ENCODE measurements around the gene PPIG. TPM values are rescaled to one million over a fixed set of nuclear protein-coding genes. Genes with fewer than 3 reads are reported as not detected.
A peak's percentile ranks its signal among the peaks of the same experiment; 100 is the strongest.
"Not testable (repeated sequence)": the region's sequence is repeated elsewhere in the genome, so short reads cannot be mapped to it uniquely, and the experiment has no call there.

Gene PPIG
- total RNA-seq (55.4 TPM), polyA plus RNA-seq (38.1 TPM)
- long read RNA-seq, donor 1, full-length matches to known transcripts: 1 of 10 reads
- long read RNA-seq, donor 1, partial matches to known transcripts: 9 of 10 reads
- long read RNA-seq, donor 1, other reads (novel, unspliced or antisense): 0 of 10 reads
- long read RNA-seq, donor 2, full-length matches to known transcripts: 23 of 40 reads
- long read RNA-seq, donor 2, partial matches to known transcripts: 17 of 40 reads
- long read RNA-seq, donor 2, other reads (novel, unspliced or antisense): 0 of 40 reads
- long read RNA-seq, donor 3, full-length matches to known transcripts: 8 of 36 reads
- long read RNA-seq, donor 3, partial matches to known transcripts: 28 of 36 reads
- long read RNA-seq, donor 3, other reads (novel, unspliced or antisense): 0 of 36 reads
- long read RNA-seq, donor 4, full-length matches to known transcripts: 3 of 11 reads
- long read RNA-seq, donor 4, partial matches to known transcripts: 8 of 11 reads
- long read RNA-seq, donor 4, other reads (novel, unspliced or antisense): 0 of 11 reads
- long read RNA-seq, donor 5, full-length matches to known transcripts: 8 of 63 reads
- long read RNA-seq, donor 5, partial matches to known transcripts: 55 of 63 reads
- long read RNA-seq, donor 5, other reads (novel, unspliced or antisense): 0 of 63 reads
- long read RNA-seq, donor 6, full-length matches to known transcripts: 9 of 9 reads
- long read RNA-seq, donor 6, partial matches to known transcripts: 0 of 9 reads
- long read RNA-seq, donor 6, other reads (novel, unspliced or antisense): 0 of 9 reads
- long read RNA-seq, donor 7, full-length matches to known transcripts: 14 of 49 reads
- long read RNA-seq, donor 7, partial matches to known transcripts: 35 of 49 reads
- long read RNA-seq, donor 7, other reads (novel, unspliced or antisense): 0 of 49 reads
- long read RNA-seq, donor 8, full-length matches to known transcripts: 7 of 7 reads
- long read RNA-seq, donor 8, partial matches to known transcripts: 0 of 7 reads
- long read RNA-seq, donor 8, other reads (novel, unspliced or antisense): 0 of 7 reads
- long read RNA-seq, donor 9, full-length matches to known transcripts: 12 of 24 reads
- long read RNA-seq, donor 9, partial matches to known transcripts: 12 of 24 reads
- long read RNA-seq, donor 9, other reads (novel, unspliced or antisense): 0 of 24 reads
- long read RNA-seq, donor 10, full-length matches to known transcripts: 5 of 18 reads
- long read RNA-seq, donor 10, partial matches to known transcripts: 13 of 18 reads
- long read RNA-seq, donor 10, other reads (novel, unspliced or antisense): 0 of 18 reads

DNA sequence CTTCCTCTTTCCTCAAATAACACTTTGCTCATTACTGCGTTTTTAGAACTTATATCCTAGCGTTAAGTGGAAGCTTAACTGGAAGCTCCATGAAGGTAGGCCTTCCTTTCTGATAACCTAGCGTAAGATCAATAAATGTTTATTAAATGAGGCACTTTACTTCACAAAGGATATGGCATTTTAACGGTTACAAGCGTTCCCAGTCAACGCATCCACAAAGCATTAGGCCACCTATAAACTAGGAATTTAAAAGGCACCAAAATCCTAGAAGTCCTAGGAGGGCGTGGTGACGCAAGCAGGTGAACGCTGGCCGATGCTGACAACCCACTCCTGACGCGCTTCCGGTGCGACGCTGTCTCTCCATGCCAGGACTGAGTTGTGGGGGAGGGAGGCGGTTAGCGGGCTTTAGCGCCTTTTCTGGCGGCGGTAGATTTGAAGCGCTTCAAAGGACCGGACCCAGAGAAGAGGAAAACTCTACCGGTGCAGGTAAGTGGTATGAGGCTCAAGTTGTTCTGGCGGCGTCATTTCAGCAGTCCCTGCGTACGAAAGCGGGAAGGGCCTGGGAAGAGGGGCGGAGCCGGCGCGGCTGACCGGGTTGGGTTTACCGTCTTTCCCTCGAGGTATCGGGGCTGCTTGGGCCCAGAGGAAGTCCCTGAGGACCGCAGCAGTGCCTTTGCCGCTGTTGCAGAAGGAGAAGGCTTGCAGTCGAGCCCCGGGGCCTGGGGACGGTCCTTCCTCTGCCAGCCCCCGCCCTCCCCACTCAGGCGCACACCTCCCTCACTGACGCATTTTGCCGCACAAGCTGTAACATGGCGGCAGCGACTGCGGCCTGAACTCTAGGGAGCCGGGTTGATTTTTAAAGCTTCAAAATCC is at the start of gene PPIG:
Gene PPIG, plus strand, starts transcription at position 347 of the 873 bp plus-strand sequence. CDS start 19,691 bp downstream, outside the sequence.
- peaks cover 0 to under 1% of the 10 kb centered on the region in 2 donors for H3K27me3 ChIP-seq (ENCODE audit: control insufficient read depth in 2 of 2, insufficient read depth in 1 of 2, low read length in 1 of 2)
- WGBS: 7% methylated on average over 49 of the region's 49 CpGs
- peaks cover 3 to 4% of the 10 kb centered on the region in 2 donors for H3K4me1 ChIP-seq (ENCODE audit: control insufficient read depth in 2 of 2, insufficient read depth in 2 of 2, low read length in 2 of 2)
- no peaks in the 10 kb centered on the region for H3K36me3 ChIP-seq (ENCODE audit: control insufficient read depth in 2 of 2, insufficient read depth in 2 of 2, low read length in 1 of 2)
- H3K27ac ChIP-seq (ENCODE audit: low read depth in 1 of 2, low read length in 1 of 2): peak within 1 kb of the TSS; percentile 98 to 99
- H3K9me3 ChIP-seq (ENCODE audit: control insufficient read depth in 2 of 2, insufficient read depth in 1 of 2, low read length in 1 of 2): peaks cover 0 to 9% of the 10 kb centered on the region in 2 donors
- peak; percentile 87 to 96 (median 91) for DNase-seq (ENCODE audit: low read depth in 6 of 9, low spot score in 9 of 9)
- peak within 1 kb of the TSS; percentile 82 to 90 for H3K4me3 ChIP-seq (ENCODE audit: low read length in 2 of 2)

GRCh38 chr2:169539460-169539859 is 44.7 kb upstream of the PPIG start:
- not testable (repeated sequence) for H3K27me3 ChIP-seq (ENCODE audit: control insufficient read depth in 2 of 2, insufficient read depth in 1 of 2, low read length in 1 of 2); H3K27ac ChIP-seq (ENCODE audit: low read depth in 1 of 2, low read length in 1 of 2); H3K4me3 ChIP-seq (ENCODE audit: low read length in 2 of 2); H3K4me1 ChIP-seq (ENCODE audit: control insufficient read depth in 2 of 2, insufficient read depth in 2 of 2, low read length in 2 of 2); H3K9me3 ChIP-seq (ENCODE audit: control insufficient read depth in 2 of 2, insufficient read depth in 1 of 2, low read length in 1 of 2); DNase-seq (ENCODE audit: low read depth in 6 of 9, low spot score in 9 of 9)
- WGBS: 99% methylated on average over 2 of the region's 2 CpGs
- peaks cover 0 to 26% of the 10 kb centered on the region in 2 donors for H3K36me3 ChIP-seq (ENCODE audit: control insufficient read depth in 2 of 2, insufficient read depth in 2 of 2, low read length in 1 of 2)

DNA sequence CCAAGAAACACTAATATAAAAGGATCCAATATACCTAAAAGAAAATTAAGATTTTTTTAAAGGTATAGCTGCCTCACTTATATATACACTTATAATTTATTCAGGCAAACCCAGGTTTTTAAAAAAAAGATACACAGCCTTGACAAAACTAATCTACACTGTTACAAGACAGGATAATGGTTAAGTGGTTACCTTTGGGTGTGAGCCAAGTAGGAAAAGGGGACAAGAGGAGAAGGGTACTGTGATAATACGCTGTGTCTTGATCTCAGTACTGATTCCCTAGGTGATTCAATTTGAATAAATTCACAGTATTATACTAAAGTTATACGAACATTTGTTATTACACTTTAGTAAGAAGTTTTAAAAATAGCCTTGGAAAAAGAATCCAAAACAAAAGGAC is 44.0 kb upstream of the PPIG start:
- Histone ChIP-seq H3K36me3 (ENCODE audit: control insufficient read depth in 2 of 2, insufficient read depth in 2 of 2, low read length in 1 of 2) (peaks cover 0 to 27% of the 10 kb centered on the region in 2 donors), H3K4me1 (ENCODE audit: control insufficient read depth in 2 of 2, insufficient read depth in 2 of 2, low read length in 2 of 2) (no peaks in the 10 kb centered on the region), H3K27ac (ENCODE audit: low read depth in 1 of 2, low read length in 1 of 2) (no peak overlapping the region), H3K9me3 (ENCODE audit: control insufficient read depth in 2 of 2, insufficient read depth in 1 of 2, low read length in 1 of 2) (no peaks in the 10 kb centered on the region), H3K4me3 (ENCODE audit: low read length in 2 of 2) (no peak overlapping the region), H3K27me3 (ENCODE audit: control insufficient read depth in 2 of 2, insufficient read depth in 1 of 2, low read length in 1 of 2) (no peaks in the 10 kb centered on the region)
- 96% methylated on average over 2 of the region's 2 CpGs for WGBS
- no peak for DNase-seq (ENCODE audit: low read depth in 6 of 9, low spot score in 9 of 9)

GRCh38 chr2:169542433-169542832 is 41.7 kb upstream of the PPIG start:
- no peaks in the 10 kb centered on the region for H3K9me3 ChIP-seq (ENCODE audit: control insufficient read depth in 2 of 2, insufficient read depth in 1 of 2, low read length in 1 of 2)
- WGBS: over 99% methylated on average over 3 of the region's 3 CpGs
- peaks cover 0 to 36% of the 10 kb centered on the region in 2 donors for H3K36me3 ChIP-seq (ENCODE audit: control insufficient read depth in 2 of 2, insufficient read depth in 2 of 2, low read length in 1 of 2)
- no peaks in the 10 kb centered on the region for H3K27me3 ChIP-seq (ENCODE audit: control insufficient read depth in 2 of 2, insufficient read depth in 1 of 2, low read length in 1 of 2)
- H3K4me1 ChIP-seq (ENCODE audit: control insufficient read depth in 2 of 2, insufficient read depth in 2 of 2, low read length in 2 of 2): no peaks in the 10 kb centered on the region
- no peak overlapping the region for H3K4me3 ChIP-seq (ENCODE audit: low read length in 2 of 2)
- no peak overlapping the region for H3K27ac ChIP-seq (ENCODE audit: low read depth in 1 of 2, low read length in 1 of 2)
- DNase-seq (ENCODE audit: low read depth in 6 of 9, low spot score in 9 of 9): no peak

GRCh38 chr2:169546756-169547155 is 37.4 kb upstream of the PPIG start:
- DNase-seq (ENCODE audit: low read depth in 6 of 9, low spot score in 9 of 9): no peak
- Histone ChIP-seq H3K27me3 (ENCODE audit: control insufficient read depth in 2 of 2, insufficient read depth in 1 of 2, low read length in 1 of 2) (no peaks in the 10 kb centered on the region), H3K4me1 (ENCODE audit: control insufficient read depth in 2 of 2, insufficient read depth in 2 of 2, low read length in 2 of 2) (no peaks in the 10 kb centered on the region), H3K9me3 (ENCODE audit: control insufficient read depth in 2 of 2, insufficient read depth in 1 of 2, low read length in 1 of 2) (no peaks in the 10 kb centered on the region), H3K36me3 (ENCODE audit: control insufficient read depth in 2 of 2, insufficient read depth in 2 of 2, low read length in 1 of 2) (peaks cover 3 to 24% of the 10 kb centered on the region in 2 donors), H3K27ac (ENCODE audit: low read depth in 1 of 2, low read length in 1 of 2) (no peak overlapping the region), H3K4me3 (ENCODE audit: low read length in 2 of 2) (no peak overlapping the region)
- 96% methylated on average over 2 of the region's 2 CpGs for WGBS

DNA sequence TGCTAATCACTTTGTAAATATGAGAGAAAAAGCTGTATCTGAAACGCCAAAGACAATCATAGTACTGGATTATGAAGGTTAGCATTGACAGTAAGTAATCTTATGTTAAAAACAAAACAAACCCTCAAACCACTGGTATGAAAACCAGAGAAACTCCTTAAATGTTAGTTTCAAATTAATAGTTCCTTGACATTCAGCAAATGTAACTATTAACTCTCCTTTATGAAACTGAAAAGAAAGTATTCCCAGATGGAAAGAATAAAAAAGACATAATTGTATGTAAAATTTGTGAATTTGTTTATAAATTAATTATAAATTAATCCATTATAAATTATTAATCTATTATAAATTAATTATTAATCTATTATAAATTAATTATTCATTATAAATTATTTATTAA is 22.8 kb upstream of the PPIG start:
- 100% methylated on average over 1 of the region's 1 CpG for WGBS
- Histone ChIP-seq H3K27ac (ENCODE audit: low read depth in 1 of 2, low read length in 1 of 2) (no peak overlapping the region), H3K9me3 (ENCODE audit: control insufficient read depth in 2 of 2, insufficient read depth in 1 of 2, low read length in 1 of 2) (no peaks in the 10 kb centered on the region), H3K4me3 (ENCODE audit: low read length in 2 of 2) (no peak overlapping the region), H3K36me3 (ENCODE audit: control insufficient read depth in 2 of 2, insufficient read depth in 2 of 2, low read length in 1 of 2) (peaks cover 2 to 24% of the 10 kb centered on the region in 2 donors), H3K27me3 (ENCODE audit: control insufficient read depth in 2 of 2, insufficient read depth in 1 of 2, low read length in 1 of 2) (no peaks in the 10 kb centered on the region), H3K4me1 (ENCODE audit: control insufficient read depth in 2 of 2, insufficient read depth in 2 of 2, low read length in 2 of 2) (no peaks in the 10 kb centered on the region)
- DNase-seq (ENCODE audit: low read depth in 6 of 9, low spot score in 9 of 9): peak in 1 of 9 donors; percentile 21

GRCh38 chr2:169562084-169562483 is 22.1 kb upstream of the PPIG start:
- WGBS: 99% methylated on average over 5 of the region's 5 CpGs
- not testable (repeated sequence) for H3K9me3 ChIP-seq (ENCODE audit: control insufficient read depth in 2 of 2, insufficient read depth in 1 of 2, low read length in 1 of 2); H3K4me3 ChIP-seq (ENCODE audit: low read length in 2 of 2); H3K27ac ChIP-seq (ENCODE audit: low read depth in 1 of 2, low read length in 1 of 2); H3K4me1 ChIP-seq (ENCODE audit: control insufficient read depth in 2 of 2, insufficient read depth in 2 of 2, low read length in 2 of 2); H3K27me3 ChIP-seq (ENCODE audit: control insufficient read depth in 2 of 2, insufficient read depth in 1 of 2, low read length in 1 of 2); DNase-seq (ENCODE audit: low read depth in 6 of 9, low spot score in 9 of 9)
- peaks cover 0 to 27% of the 10 kb centered on the region in 2 donors for H3K36me3 ChIP-seq (ENCODE audit: control insufficient read depth in 2 of 2, insufficient read depth in 2 of 2, low read length in 1 of 2)

- DNase-seq (ENCODE audit: low read depth in 6 of 9, low spot score in 9 of 9): peak in 1 of 9 donors; percentile 31
- no peak overlapping the region for H3K27ac ChIP-seq (ENCODE audit: low read depth in 1 of 2, low read length in 1 of 2)
- H3K4me1 ChIP-seq (ENCODE audit: control insufficient read depth in 2 of 2, insufficient read depth in 2 of 2, low read length in 2 of 2): no peaks in the 10 kb centered on the region
- no peaks in the 10 kb centered on the region for H3K27me3 ChIP-seq (ENCODE audit: control insufficient read depth in 2 of 2, insufficient read depth in 1 of 2, low read length in 1 of 2)
- no peaks in the 10 kb centered on the region for H3K9me3 ChIP-seq (ENCODE audit: control insufficient read depth in 2 of 2, insufficient read depth in 1 of 2, low read length in 1 of 2)
- H3K36me3 ChIP-seq (ENCODE audit: control insufficient read depth in 2 of 2, insufficient read depth in 2 of 2, low read length in 1 of 2): peaks cover 0 to 27% of the 10 kb centered on the region in 2 donors
- no peak overlapping the region for H3K4me3 ChIP-seq (ENCODE audit: low read length in 2 of 2)
- 97% methylated on average over 2 of the region's 2 CpGs for WGBS
Observed at GRCh38 chr2:169562519-169562918, 21.6 kb upstream of the PPIG start.
